Type B pancreatic cell (in vitro differentiated cells): ENCODE measurements around the gene ZNF292. TPM values are rescaled to one million over a fixed set of nuclear protein-coding genes. Genes with fewer than 3 reads are reported as not detected.
"Not testable (repeated sequence)": the region's sequence is repeated elsewhere in the genome, so short reads cannot be mapped to it uniquely, and the experiment has no call there.

Experiments
- DNase-seq: peaks from one replicate; pipeline ENCODE4 v3.0.0; 2021; ENCODE audit warnings: mixed read lengths; ENCODE audit not compliant: unreplicated experiment; ENCODE audit errors: extremely low spot score
- H3K27ac Mint-ChIP-seq: 2 replicates; pipeline ENCODE4 v1.8.0; 2021; ENCODE audit warnings: mild to moderate bottlenecking, mixed read lengths
- H3K27me3 Mint-ChIP-seq: 2 replicates; pipeline ENCODE4 v1.8.0; 2021; ENCODE audit warnings: mixed read lengths
- H3K36me3 Mint-ChIP-seq: 2 replicates; pipeline ENCODE4 v1.8.0; 2021; ENCODE audit warnings: mixed read lengths
- H3K4me1 Mint-ChIP-seq: one replicate; pipeline ENCODE4 v1.8.0; 2021; ENCODE audit warnings: mixed read lengths; ENCODE audit not compliant: unreplicated experiment
- H3K4me3 Mint-ChIP-seq: 2 replicates; pipeline ENCODE4 v1.8.0; 2021; ENCODE audit warnings: mild to moderate bottlenecking, mixed read lengths
- H3K9me3 Mint-ChIP-seq: 2 replicates; pipeline ENCODE4 v1.8.0; 2021; ENCODE audit warnings: mixed read lengths
- total RNA-seq: library from RNA; stranded (reverse); gene quantifications from 2 replicates; pipeline ENCODE4 v1.2.1, GENCODE V29; 2021; ENCODE audit warnings: low replicate concordance
- TF ChIP-seq, protein P1 (sequence below): fragments of 200-600 bp; sonication (generic); conservative IDR thresholded peaks from 2 replicates; pipeline ENCODE4 v1.5.0; 2021; ENCODE audit warnings: antibody characterized with exemption, mild to moderate bottlenecking

Gene ZNF292
- total RNA-seq, 1 donor from 2014 or later = 61.1 TPM

DNA sequence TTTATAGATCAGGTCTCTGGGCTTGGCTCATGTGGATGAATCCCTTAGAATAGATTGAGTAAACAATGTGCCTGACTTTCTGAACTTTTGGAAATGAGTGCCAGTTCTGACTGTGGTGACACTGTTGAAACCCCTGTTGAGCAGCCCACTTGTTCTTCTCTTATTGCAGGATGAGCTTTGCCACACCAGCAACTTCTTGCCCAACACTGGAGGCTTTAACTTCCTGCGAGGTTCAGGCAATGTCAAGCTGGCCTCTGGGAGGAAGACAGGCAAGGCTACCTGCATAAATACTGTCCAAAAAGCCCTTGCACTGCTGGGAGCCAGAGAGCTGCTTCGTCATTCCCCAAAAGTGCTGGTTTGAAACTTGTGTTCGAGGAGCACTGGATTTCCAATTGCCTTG lies 134.2 kb downstream of the ZNF292 start:
- no peak overlapping the region for H3K4me3 Mint-ChIP-seq

DNA sequence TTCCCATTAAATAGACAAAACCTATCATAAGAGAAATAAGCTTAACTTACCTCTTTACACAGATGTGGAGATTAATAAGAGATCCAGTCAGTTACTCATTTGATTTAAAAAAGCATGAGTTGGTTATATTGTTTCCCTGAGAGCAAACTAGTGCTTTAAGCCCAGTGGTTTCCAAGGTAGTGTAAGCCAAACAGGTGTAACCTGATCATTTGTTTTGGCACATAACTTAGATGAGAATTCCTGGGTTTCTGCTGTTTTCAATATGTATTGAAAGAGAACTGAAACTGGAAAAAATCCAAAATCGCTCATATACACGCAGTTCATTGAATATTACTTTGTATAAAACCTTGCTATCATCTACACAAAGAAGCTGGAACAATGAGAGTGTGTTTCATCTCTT lies 136.5 kb downstream of the ZNF292 start:
- TF ChIP-seq, protein P1, sequence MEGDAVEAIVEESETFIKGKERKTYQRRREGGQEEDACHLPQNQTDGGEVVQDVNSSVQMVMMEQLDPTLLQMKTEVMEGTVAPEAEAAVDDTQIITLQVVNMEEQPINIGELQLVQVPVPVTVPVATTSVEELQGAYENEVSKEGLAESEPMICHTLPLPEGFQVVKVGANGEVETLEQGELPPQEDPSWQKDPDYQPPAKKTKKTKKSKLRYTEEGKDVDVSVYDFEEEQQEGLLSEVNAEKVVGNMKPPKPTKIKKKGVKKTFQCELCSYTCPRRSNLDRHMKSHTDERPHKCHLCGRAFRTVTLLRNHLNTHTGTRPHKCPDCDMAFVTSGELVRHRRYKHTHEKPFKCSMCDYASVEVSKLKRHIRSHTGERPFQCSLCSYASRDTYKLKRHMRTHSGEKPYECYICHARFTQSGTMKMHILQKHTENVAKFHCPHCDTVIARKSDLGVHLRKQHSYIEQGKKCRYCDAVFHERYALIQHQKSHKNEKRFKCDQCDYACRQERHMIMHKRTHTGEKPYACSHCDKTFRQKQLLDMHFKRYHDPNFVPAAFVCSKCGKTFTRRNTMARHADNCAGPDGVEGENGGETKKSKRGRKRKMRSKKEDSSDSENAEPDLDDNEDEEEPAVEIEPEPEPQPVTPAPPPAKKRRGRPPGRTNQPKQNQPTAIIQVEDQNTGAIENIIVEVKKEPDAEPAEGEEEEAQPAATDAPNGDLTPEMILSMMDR = no peak
- no peaks in the 10 kb centered on the region for H3K4me1 Mint-ChIP-seq
- no peak for DNase-seq
- H3K9me3 Mint-ChIP-seq = no peaks in the 10 kb centered on the region
- no peak overlapping the region for H3K4me3 Mint-ChIP-seq
- H3K36me3 Mint-ChIP-seq = no peaks in the 10 kb centered on the region
- no peak overlapping the region for H3K27ac Mint-ChIP-seq
- peaks cover 14% of the 10 kb centered on the region for H3K27me3 Mint-ChIP-seq

More for the DNA sequence above, 134.2 kb downstream of the ZNF292 start:
- TF ChIP-seq, protein P1 = no peak
- Mint-ChIP-seq H3K36me3 (no peaks in the 10 kb centered on the region), H3K27me3 (peaks cover 10% of the 10 kb centered on the region), H3K4me1 (no peaks in the 10 kb centered on the region), H3K9me3 (no peaks in the 10 kb centered on the region), H3K27ac (no peak overlapping the region)
- no peak for DNase-seq

DNA sequence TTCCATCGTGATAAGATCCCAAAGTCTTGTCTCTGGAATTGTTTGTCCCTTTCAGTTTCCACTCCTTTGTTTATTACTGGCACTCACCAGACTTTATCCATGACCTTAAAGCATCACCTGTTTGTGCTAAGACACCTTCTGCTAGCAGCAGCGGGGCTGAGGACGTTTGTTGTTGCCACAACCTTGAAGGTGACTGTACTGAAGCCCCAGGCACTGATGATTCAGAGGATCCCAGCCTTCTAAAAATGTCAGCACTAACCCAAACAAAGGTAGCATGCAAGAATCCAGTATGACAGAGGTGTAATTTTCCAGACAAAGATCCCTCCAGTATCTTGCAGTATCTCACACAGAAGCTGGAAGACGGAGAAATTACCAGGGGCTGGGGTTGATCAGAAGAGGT lies 138.2 kb downstream of the ZNF292 start:
- Mint-ChIP-seq H3K27me3 (peaks cover 19% of the 10 kb centered on the region), H3K36me3 (no peaks in the 10 kb centered on the region), H3K4me3 (no peak overlapping the region), H3K4me1 (no peaks in the 10 kb centered on the region), H3K9me3 (no peaks in the 10 kb centered on the region), H3K27ac (no peak overlapping the region)
- no peak for DNase-seq
- TF ChIP-seq, protein P1 = no peak

DNA sequence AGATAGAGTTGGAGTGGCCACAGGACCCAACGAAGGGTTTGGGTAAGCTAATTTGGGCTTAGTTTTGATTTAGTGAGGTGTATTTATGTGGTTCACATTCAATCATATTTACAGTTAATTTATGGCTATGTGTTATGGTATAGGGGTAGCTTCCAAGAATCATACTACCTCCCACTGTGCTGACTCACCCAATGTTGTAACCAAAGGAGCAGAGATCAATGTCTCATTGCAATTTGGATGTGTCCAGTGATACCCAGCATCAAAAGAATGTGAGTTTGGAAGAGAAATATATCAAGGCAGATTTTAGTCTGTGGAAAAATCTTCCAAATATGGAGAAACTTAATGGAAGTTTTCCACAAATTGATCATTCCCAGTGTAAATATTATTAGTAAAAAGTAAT lies 141.8 kb downstream of the ZNF292 start:
- Mint-ChIP-seq H3K36me3 (no peaks in the 10 kb centered on the region), H3K9me3 (no peaks in the 10 kb centered on the region), H3K27ac (no peak overlapping the region), H3K4me1 (no peaks in the 10 kb centered on the region), H3K27me3 (peaks cover 27% of the 10 kb centered on the region), H3K4me3 (no peak overlapping the region)
- TF ChIP-seq, protein P1 = no peak
- no peak for DNase-seq

DNA sequence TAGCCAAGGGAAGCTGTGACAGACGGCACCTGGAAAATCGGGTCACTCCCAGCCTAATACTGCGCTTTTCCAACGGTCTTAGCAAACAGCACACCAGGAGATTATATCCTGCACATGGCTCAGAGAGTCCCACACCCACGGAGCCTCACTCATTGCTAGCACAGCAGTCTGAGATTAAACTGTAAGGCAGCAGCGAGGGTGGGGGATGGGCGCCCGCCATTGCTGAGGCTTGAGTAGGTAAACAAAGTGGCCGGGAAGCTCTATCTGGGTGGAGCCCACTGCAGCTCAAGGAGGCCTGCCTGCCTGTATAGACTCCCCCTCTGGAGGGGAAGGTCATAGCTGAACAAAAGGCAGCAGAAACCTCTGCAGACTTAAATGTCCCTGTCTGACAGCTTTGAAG lies 145.9 kb downstream of the ZNF292 start:
- H3K4me3 Mint-ChIP-seq, DNase-seq, H3K4me1 Mint-ChIP-seq, H3K36me3 Mint-ChIP-seq, H3K27ac Mint-ChIP-seq, H3K9me3 Mint-ChIP-seq: not testable (repeated sequence)
- H3K27me3 Mint-ChIP-seq = peaks cover 25% of the 10 kb centered on the region

DNA sequence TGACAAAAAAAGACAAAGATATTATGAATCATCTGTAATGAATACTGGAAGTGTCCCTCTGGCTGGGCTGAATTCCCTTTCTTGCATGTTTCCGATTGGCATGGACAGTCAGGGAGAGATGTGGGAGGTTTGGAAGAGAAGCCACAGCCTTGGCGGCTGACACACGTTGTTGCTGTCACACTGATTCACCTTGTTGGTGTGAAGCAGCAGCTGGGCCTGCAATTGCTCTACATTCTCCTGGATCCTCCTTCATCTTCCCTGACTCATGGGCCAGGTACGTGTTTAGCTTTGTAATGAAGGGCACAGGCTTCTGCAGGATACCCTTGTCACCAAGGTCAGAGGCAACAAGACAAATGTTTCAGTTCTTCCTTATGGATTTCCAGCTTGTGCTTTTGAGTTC lies 153.6 kb downstream of the ZNF292 start:
- Mint-ChIP-seq H3K27me3 (peaks cover 27% of the 10 kb centered on the region), H3K36me3 (no peaks in the 10 kb centered on the region), H3K27ac (no peak overlapping the region), H3K4me1 (no peaks in the 10 kb centered on the region), H3K4me3 (no peak overlapping the region), H3K9me3 (no peaks in the 10 kb centered on the region)
- TF ChIP-seq, protein P1 = no peak
- DNase-seq = no peak
